NCI-H748 (cell line): Measurements from ENCODE around the gene HHLA2.
"Not testable (repeated sequence)": the region's sequence is repeated elsewhere in the genome, so short reads cannot be mapped to it uniquely, and the experiment has no call there.

ENCODE experiments used
- DNase-seq: peaks from one replicate; lab custom pipeline; 2025; ENCODE audit not compliant: unreplicated experiment; lab: John Stamatoyannopoulos, UW

The HHLA2 gene

GRCh38 chr3:108341911-108342310 lies 45.6 kb downstream of the HHLA2 start:
- no peak for DNase-seq

DNA sequence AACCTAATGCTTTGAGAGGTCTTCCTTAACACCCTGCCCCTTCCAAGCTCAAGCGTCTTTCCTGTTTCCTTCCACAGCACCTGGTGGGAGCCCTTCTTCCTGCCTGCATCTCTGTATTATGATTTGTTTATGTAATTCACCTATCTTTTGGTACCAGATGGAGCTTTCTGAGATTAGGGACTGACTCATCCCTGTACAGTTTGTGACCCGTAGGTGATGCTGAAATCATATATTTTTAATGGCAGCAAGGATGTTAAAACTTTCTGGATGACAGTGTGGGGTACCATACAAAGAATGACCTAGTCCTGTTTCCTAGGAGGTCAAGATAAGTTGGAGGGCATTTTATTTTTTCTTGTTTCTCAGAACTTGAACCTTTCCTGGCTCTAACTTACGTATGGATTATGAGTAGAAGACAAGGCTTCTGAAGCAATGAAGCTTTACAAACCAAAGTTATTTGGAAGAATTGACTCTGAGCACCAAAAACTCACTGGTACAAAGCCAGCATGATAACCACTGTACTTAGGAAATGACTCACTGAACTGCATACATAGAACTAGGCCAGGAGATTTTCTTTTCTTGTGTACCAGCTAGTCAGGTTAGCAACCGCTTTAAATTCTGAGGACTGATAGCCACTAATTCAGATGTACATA lies 46.6 kb downstream of the HHLA2 start:
- DNase-seq = no peak

- no peak for DNase-seq
These were observed 47.1 kb downstream of the HHLA2 start for GRCh38 chr3:108343491-108343890.

DNA sequence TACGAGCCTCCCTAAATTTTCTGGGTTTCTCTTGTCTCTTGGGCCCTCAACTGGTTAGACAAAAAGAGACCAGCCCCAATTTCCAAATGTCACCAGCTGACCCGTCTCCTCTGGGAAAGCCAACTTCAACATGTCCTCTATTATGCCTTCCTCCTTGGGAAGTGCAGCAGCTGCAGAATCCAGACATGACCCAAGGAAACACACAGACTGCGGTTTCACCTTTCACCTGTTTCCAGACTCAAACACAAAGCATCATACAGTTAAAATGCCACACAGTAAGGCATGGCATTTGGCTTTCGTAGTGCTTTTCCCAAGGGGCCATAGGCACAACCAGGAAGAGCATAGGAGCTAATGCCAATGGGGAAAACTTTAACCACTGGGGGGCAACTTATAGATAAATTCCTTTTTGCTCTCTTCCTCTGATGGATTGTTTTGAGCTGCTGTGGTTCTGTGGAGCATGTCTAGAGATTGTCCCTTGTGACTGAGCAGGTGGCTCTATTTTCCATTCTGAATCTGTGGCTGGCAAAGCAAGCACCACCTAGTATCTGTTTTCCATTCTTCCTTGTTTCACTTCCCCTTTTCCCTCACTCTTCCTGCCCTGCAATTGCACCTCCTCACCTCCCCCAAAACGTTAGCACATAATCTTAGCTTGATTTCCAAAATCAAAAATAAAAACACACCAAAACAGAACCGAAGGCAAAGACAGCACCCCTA lies 49.3 kb downstream of the HHLA2 start:
- peak; percentile 12 for DNase-seq

DNA sequence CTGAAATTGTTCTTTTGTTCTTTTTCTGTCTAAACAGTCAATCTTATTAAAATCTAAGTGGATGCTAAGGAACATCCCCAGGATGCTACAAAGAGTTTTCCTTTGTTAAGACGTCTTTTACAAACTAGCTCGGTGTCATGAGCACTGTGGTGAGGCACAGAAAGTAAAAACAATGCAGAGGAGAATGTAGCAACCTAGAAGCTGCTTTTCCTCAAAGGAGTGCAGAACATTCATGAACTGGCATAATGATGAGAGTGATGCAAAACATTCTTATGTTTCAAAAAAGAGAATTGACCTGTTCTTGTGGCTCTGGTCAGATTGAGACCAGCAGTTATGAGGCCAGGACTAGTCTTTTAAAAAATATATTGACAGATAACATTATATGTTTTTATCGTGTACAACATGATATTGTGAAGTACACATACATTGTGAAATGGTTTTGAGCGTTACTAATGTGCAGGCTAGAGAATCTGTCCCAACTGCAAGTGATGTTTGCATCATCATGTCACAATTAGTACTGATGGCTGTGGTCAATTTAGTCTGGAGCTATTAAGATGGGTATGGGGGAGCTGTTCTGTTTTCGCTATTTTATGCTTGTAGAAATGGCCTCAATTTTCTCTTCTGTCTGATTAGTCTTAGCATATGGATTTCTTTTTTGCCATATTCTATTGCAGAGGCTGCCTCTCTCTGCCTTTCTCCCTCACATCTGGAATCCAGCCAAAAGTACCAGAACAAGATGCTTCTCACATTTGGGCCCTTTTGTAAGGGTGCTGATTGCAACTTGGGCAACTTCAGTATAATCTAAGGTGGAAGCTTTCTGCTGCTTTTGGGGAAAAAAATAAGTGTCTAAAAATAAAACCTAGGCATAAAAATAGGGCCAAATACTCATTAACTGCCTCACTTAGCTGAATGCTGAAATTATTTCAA lies 50.2 kb downstream of the HHLA2 start:
- DNase-seq = no peak

DNA sequence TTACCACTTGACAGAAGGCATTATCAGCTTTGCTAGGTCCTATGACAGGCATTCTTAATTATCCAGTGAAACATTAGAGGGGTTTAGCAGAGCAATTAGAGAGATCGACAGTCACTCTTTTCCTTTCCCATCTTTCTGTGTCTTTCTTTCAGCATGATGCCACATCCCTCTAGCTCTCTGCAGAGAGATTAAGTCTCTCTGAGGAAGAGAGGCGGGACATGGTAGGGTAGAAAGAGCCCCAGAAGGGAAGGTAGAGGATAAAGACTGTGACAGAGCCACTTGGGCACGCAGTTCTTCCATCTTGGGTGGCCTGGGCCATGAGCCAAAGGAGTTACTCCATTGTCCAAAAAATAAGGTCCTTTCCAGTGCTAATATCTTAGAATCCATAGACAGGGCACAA lies 55.8 kb downstream of the HHLA2 start:
- DNase-seq = no peak

GRCh38 chr3:108354562-108354961 lies 58.2 kb downstream of the HHLA2 start:
- DNase-seq = no peak

- no peak for DNase-seq
These were observed 60.7 kb downstream of the HHLA2 start for GRCh38 chr3:108357042-108357441.

DNA sequence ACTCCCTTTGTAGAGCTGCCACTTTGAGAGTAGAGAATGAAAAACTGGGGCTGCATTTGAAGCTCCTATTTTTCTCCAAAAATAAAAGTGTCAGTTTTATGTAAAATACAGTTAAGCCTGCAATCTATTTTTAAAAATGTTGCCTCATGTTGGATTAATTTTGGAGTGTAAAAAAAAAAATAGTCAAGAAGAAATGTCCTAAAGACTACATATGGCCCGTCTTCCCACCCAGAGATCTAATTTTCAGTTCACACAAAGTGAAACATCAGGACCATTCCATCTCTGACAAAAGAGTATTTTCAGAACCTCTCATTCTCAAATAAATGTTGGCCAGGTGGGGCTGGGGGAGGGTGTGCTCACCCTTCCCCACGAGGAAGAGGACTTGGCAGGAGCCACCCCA lies 62.7 kb downstream of the HHLA2 start:
- no peak for DNase-seq

DNA sequence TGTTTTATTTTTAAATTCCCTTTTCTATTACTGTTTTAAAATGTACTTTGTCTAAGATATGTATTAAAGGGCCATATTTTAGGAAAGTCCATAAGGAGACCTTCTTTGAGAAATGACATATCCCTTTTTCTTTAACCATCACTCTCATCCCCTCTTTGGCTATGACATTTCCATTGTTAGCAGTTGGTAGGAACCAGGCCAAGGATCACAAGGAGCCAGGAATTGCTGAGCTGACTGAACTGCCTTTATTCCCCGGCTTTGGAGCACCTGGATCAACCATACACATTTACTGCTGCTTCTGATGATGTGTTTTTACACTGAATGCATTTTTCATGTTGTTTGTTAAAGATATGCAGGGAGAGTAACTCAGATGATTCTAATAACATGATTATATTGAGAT lies 79.7 kb downstream of the HHLA2 start:
- DNase-seq = no peak

GRCh38 chr3:108377384-108377783 lies 81.0 kb downstream of the HHLA2 start:
- no peak for DNase-seq

GRCh38 chr3:108378153-108378951 lies 82.0 kb downstream of the HHLA2 start:
- no peak for DNase-seq

DNA sequence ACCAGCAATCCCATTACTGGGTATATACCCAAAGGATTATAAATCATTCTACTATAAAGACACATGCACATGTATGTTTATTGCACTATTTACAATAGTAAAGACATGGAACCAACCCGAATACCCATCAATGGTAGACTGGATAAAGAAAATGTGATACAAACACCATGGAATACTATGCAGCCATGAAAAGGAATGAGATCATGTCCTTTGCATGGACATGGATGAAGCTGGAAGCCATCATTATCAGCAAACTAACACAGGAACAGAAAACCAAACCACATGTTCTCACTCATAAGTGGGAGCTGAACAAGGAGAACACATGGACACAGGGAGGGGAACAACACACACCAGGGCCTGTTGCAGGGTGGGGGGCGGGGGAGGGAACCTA lies 82.6 kb downstream of the HHLA2 start:
- not testable (repeated sequence) for DNase-seq

- peak; percentile 62 for DNase-seq
These were observed 83.9 kb downstream of the HHLA2 start for GRCh38 chr3:108380128-108380795.

DNA sequence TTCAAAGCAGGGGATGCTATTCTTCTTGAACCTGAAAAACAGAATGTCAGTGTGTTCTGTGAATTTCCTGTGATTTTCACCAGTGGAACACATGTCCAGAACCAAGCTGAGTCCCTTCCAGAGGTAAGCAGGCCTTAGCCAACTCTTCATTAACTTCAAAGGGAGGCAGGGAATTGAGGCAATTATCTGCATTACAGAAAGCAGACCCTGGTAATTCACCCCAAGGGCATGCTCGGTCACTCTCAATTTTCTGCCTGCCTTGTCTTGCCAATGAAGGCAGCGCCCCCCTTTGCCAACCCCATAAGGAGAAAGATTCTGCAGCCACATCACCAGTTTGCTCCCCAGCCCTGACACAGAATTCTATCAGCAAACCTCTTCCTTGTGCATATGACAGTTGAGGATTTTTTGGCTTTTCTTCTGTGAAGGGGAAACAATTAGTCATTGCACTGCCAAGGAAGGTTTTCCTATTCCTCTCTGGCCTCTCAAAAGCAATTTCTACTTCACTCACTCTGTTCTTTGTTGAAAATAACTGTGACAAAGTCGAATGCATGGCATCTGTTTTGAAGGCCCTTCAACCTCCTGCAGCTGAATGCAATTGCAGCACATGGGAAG lies 85.3 kb downstream of the HHLA2 start:
- no peak for DNase-seq

DNA sequence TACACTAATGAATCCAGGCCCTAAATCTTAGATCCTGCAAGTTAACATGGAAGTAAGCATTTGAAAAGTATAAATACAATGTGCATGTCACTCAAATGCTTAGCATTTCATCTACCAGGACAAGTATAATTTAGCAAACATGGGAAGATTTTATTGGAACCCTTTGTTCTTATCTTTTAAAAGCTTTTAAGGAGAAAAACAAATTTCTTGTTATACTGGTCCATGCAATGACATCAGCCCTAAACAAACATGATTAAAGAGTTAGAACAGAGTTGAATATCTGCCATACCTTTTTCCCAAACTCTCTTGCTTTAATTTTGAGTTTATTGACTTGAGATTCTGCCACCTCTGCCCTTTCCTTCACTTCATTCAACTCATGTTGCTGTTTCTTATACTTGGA lies 87.0 kb downstream of the HHLA2 start:
- DNase-seq = no peak

GRCh38 chr3:108387063-108387462 lies 90.7 kb downstream of the HHLA2 start:
- DNase-seq = no peak

DNA sequence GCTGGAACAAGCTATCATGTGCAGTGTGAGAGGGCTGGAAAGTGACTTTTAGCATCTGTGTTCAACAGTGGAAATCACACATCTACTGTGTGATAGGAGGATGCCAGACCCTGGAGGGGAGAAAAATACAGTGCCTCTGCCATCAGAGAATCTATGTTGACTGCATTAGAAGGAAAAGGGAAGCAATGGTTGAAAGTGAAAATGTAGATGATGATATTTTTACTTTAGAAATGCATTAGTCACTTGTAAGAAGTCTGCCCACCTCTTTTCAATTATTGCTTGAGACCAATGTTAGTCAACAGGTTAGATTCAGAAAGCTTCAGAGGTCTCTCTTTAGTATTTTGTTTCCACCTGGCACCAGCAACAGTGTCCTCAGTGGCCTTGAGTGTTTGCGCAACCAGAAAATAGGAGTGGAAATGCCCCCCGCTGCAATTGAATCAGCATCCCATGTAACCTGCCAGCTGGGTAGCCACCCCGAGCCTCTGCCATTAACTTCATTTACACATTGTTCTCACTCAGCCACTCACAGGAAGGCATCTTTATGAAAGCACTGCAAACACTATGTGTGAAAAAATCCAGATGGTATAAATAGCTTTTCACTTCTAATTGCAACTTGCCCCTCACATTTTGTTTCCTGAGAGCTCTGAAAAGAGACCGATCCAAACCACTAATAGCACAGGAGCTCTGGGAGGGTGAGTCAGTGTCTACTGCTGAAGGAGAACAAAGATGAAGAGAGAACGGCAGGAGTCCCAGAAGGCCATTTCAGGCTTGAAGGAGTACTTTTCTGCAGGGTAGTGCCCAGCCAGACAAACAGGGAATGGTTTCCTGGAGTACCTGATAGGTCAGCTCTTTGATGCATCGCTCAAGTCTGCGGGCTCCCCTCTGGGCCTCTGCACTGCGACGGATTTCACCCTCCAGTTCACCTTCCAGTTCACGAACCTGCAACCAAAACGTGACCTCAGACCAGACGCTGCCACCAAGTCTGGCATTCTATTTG lies 92.1 kb downstream of the HHLA2 start:
- peak; percentile 90 for DNase-seq

DNA sequence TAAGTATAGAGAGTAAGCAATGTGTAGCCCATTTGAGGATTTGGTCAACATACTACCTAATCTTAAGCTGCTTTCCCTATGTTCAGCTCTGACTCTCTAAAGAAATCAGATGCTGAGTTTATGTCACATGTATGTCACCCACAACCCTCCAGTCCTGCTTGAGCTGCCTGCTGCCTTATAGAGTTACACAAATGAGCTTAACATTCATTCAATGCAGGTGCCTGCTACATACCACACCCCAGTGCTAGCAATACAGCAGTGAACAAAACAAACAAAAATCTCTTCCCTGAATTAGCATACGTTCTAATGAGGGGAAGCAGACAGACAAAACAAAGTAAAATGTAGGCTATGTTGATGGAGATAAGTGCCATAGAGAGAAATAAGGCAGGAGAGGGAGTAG lies 93.0 kb downstream of the HHLA2 start:
- peak; percentile 85 for DNase-seq
